Loucy (cell line): Measurements from ENCODE around the gene EXOG.

Source experiments
- EZH2phosphoT487 ChIP-seq: fragments of 200-600 bp; IDR thresholded peaks from 2 replicates; pipeline ENCODE4 v1.6.1; 2018; ENCODE audit warnings: antibody characterized with exemption, mild to moderate bottlenecking, moderate library complexity, borderline replicate concordance
- TF ChIP-seq, protein P1 (sequence below): fragments of 200-600 bp; sonication (generic); conservative IDR thresholded peaks from 2 replicates; pipeline ENCODE4 v1.5.1; 2014; ENCODE audit warnings: mild to moderate bottlenecking, antibody characterized with exemption, low read length

- TF ChIP-seq, protein P1, sequence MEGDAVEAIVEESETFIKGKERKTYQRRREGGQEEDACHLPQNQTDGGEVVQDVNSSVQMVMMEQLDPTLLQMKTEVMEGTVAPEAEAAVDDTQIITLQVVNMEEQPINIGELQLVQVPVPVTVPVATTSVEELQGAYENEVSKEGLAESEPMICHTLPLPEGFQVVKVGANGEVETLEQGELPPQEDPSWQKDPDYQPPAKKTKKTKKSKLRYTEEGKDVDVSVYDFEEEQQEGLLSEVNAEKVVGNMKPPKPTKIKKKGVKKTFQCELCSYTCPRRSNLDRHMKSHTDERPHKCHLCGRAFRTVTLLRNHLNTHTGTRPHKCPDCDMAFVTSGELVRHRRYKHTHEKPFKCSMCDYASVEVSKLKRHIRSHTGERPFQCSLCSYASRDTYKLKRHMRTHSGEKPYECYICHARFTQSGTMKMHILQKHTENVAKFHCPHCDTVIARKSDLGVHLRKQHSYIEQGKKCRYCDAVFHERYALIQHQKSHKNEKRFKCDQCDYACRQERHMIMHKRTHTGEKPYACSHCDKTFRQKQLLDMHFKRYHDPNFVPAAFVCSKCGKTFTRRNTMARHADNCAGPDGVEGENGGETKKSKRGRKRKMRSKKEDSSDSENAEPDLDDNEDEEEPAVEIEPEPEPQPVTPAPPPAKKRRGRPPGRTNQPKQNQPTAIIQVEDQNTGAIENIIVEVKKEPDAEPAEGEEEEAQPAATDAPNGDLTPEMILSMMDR: no peak
- no peak for TF ChIP-seq EZH2phosphoT487
Observed at GRCh38 chr3:38532529-38532928, 36.4 kb downstream of the EXOG start.
